BLaER1 treated with 17β-estradiol and CSF1 and Interleukin-3, amounts not matched to agents 10 nM and 100 nM (cell line): Measurements from ENCODE around the gene METTL13.

Source experiments
- H3K27ac ChIP-seq, 11 experiments: shearing (Covaris generic); formaldehyde crosslinking; 2 replicates each; pipeline ENCODE4 v1.8.1; 2022
- H3K27me3 ChIP-seq, 11 experiments: shearing (Covaris generic); formaldehyde crosslinking; 2 replicates each; pipeline ENCODE4 v1.8.1; 2022
- H3K36me3 ChIP-seq, 11 experiments: shearing (Covaris generic); formaldehyde crosslinking; 2 replicates each; pipeline ENCODE4 v1.8.1; 2022
- H3K4me1 ChIP-seq, 10 experiments: shearing (Covaris generic); formaldehyde crosslinking; 2 replicates each; pipeline ENCODE4 v1.8.1; 2022
- H3K4me2 ChIP-seq, 11 experiments: shearing (Covaris generic); formaldehyde crosslinking; 2 replicates each; pipeline ENCODE4 v1.8.1; 2022
- H3K4me3 ChIP-seq, 10 experiments: shearing (Covaris generic); formaldehyde crosslinking; 2 replicates each; pipeline ENCODE4 v1.8.1; 2022
- H3K9ac ChIP-seq, 11 experiments: shearing (Covaris generic); formaldehyde crosslinking; 2 replicates each; pipeline ENCODE4 v1.8.1; 2022
- H3K9me3 ChIP-seq, 11 experiments: shearing (Covaris generic); formaldehyde crosslinking; replicated peaks in 1 of 11; 2 replicates each; pipeline ENCODE4 v1.8.1; 2022
- H4K20me1 ChIP-seq, 11 experiments: shearing (Covaris generic); formaldehyde crosslinking; 2 replicates each; pipeline ENCODE4 v1.8.1; 2022
- Cebpa-rat ChIP-seq, 11 experiments: shearing (Covaris generic); IDR thresholded peaks; 2 replicates each; pipeline ENCODE4 v1.8.1; 2022

The METTL13 gene

GRCh38 chr1:171742577-171742922 lies 38.9 kb upstream of the METTL13 start:
- Histone ChIP-seq H3K4me2 (peak overlapping the region; percentile 76 to 92 (median 82)), H4K20me1 (no peaks in the 10 kb centered on the region), H3K4me1 (peaks cover 30 to 46% (median 33%) of the 10 kb centered on the region in 10 experiments), H3K9me3 (no peaks in the 10 kb centered on the region), H3K4me3 (peak overlapping the region; percentile 90 to 99 (median 94)), H3K27ac (peak overlapping the region; percentile 79 to 95 (median 90)), H3K27me3 (no peaks in the 10 kb centered on the region), H3K9ac (peak overlapping the region; percentile 87 to 97 (median 93)), H3K36me3 (peaks cover 12 to 20% (median 14%) of the 10 kb centered on the region in 11 experiments)
- no peak for TF ChIP-seq Cebpa-rat (IDR thresholded peaks at IDR 0.05)

GRCh38 chr1:171743081-171743870 lies 38.2 kb upstream of the METTL13 start:
- no peaks in the 10 kb centered on the region for H4K20me1 ChIP-seq
- H3K4me2 ChIP-seq: peak overlapping the region; percentile 76 to 92 (median 82)
- H3K4me3 ChIP-seq: peak overlapping the region; percentile 90 to 99 (median 94)
- peaks cover 5 to 13% (median 7%) of the 10 kb centered on the region in 11 experiments; a peak in 19 of 22 replicates for H3K36me3 ChIP-seq
- no peaks in the 10 kb centered on the region for H3K9me3 ChIP-seq
- peak overlapping the region; percentile 87 to 97 (median 93); a peak in 20 of 22 replicates for H3K9ac ChIP-seq
- peaks cover 30 to 40% (median 33%) of the 10 kb centered on the region in 10 experiments for H3K4me1 ChIP-seq
- no peak for TF ChIP-seq Cebpa-rat (IDR thresholded peaks at IDR 0.05)
- H3K27ac ChIP-seq: peak overlapping the region; percentile 79 to 95 (median 90); a peak in 21 of 22 replicates
- H3K27me3 ChIP-seq: no peaks in the 10 kb centered on the region

- H3K4me1 ChIP-seq: peaks cover 21 to 27% (median 23%) of the 10 kb centered on the region in 10 experiments
- no peaks in the 10 kb centered on the region for H3K27me3 ChIP-seq
- no peak overlapping the region for H3K27ac ChIP-seq
- H3K4me2 ChIP-seq: no peak overlapping the region
- H3K9ac ChIP-seq: no peak overlapping the region
- TF ChIP-seq Cebpa-rat (IDR thresholded peaks at IDR 0.05): no peak
- H4K20me1 ChIP-seq: no peaks in the 10 kb centered on the region
- no peaks in the 10 kb centered on the region for H3K36me3 ChIP-seq
- H3K9me3 ChIP-seq: no peaks in the 10 kb centered on the region
- H3K4me3 ChIP-seq: no peak overlapping the region
These were observed 36.5 kb upstream of the METTL13 start for GRCh38 chr1:171744986-171745385.

GRCh38 chr1:171748651-171749050 lies 32.8 kb upstream of the METTL13 start:
- H3K4me2 ChIP-seq: no peak overlapping the region
- peaks cover under 1 to 6% (median 2%) of the 10 kb centered on the region in 10 experiments; a peak in 15 of 20 replicates for H3K4me1 ChIP-seq
- TF ChIP-seq Cebpa-rat (IDR thresholded peaks at IDR 0.05): no peak
- H3K27ac ChIP-seq: no peak overlapping the region
- no peaks in the 10 kb centered on the region for H3K9me3 ChIP-seq
- H3K4me3 ChIP-seq: no peak overlapping the region
- H3K27me3 ChIP-seq: no peaks in the 10 kb centered on the region
- no peaks in the 10 kb centered on the region for H3K36me3 ChIP-seq
- H3K9ac ChIP-seq: no peak overlapping the region
- no peaks in the 10 kb centered on the region for H4K20me1 ChIP-seq

GRCh38 chr1:171751221-171751620 lies 30.2 kb upstream of the METTL13 start:
- no peaks in the 10 kb centered on the region for H3K4me1 ChIP-seq

GRCh38 chr1:171753182-171753581 lies 28.3 kb upstream of the METTL13 start:
- H3K4me3 ChIP-seq: no peak overlapping the region
- no peaks in the 10 kb centered on the region for H4K20me1 ChIP-seq
- H3K27ac ChIP-seq: no peak overlapping the region
- no peaks in the 10 kb centered on the region for H3K4me1 ChIP-seq
- no peak overlapping the region for H3K4me2 ChIP-seq
- no peak overlapping the region for H3K9ac ChIP-seq
- H3K27me3 ChIP-seq: no peaks in the 10 kb centered on the region
- peaks cover 0 to 9% (median 0%) of the 10 kb centered on the region in 11 experiments; a peak in 3 of 22 replicates for H3K9me3 ChIP-seq
- TF ChIP-seq Cebpa-rat (IDR thresholded peaks at IDR 0.05): no peak
- no peaks in the 10 kb centered on the region for H3K36me3 ChIP-seq

More at GRCh38 chr1:171751221-171751620, 30.2 kb upstream of the METTL13 start:
- Histone ChIP-seq H3K4me3 (no peak overlapping the region), H3K36me3 (no peaks in the 10 kb centered on the region), H3K9ac (no peak overlapping the region), H3K9me3 (0 out of 22 replicates have a peak, but pooled peaks cover 0 to under 1% (median 0%) of the 10 kb centered on the region in 11 experiments), H3K27ac (no peak overlapping the region), H3K4me2 (no peak overlapping the region), H4K20me1 (no peaks in the 10 kb centered on the region), H3K27me3 (no peaks in the 10 kb centered on the region)
- no peak for TF ChIP-seq Cebpa-rat (IDR thresholded peaks at IDR 0.05)

GRCh38 chr1:171753685-171754352 lies 27.6 kb upstream of the METTL13 start:
- Histone ChIP-seq H3K4me1 (no peaks in the 10 kb centered on the region), H3K9me3 (peaks cover 0 to 9% (median 0%) of the 10 kb centered on the region in 11 experiments; a peak in 3 of 22 replicates), H3K4me3 (no peak overlapping the region), H3K27ac (no peak overlapping the region), H3K9ac (no peak overlapping the region), H3K4me2 (no peak overlapping the region), H3K36me3 (no peaks in the 10 kb centered on the region), H3K27me3 (no peaks in the 10 kb centered on the region), H4K20me1 (no peaks in the 10 kb centered on the region)
- no peak for TF ChIP-seq Cebpa-rat (IDR thresholded peaks at IDR 0.05)

- Histone ChIP-seq H3K4me3 (no peak overlapping the region), H3K36me3 (no peaks in the 10 kb centered on the region), H4K20me1 (no peaks in the 10 kb centered on the region), H3K9me3 (peaks cover 0 to 9% (median 0%) of the 10 kb centered on the region in 11 experiments; a peak in 3 of 22 replicates), H3K27ac (no peak overlapping the region), H3K9ac (no peak overlapping the region), H3K4me1 (no peaks in the 10 kb centered on the region), H3K27me3 (no peaks in the 10 kb centered on the region), H3K4me2 (no peak overlapping the region)
- TF ChIP-seq Cebpa-rat (IDR thresholded peaks at IDR 0.05): no peak
These were observed 27.1 kb upstream of the METTL13 start for GRCh38 chr1:171754353-171754705.

- Histone ChIP-seq H3K27ac (no peak overlapping the region), H4K20me1 (no peaks in the 10 kb centered on the region), H3K9ac (no peak overlapping the region), H3K4me3 (no peak overlapping the region), H3K4me2 (no peak overlapping the region), H3K27me3 (no peaks in the 10 kb centered on the region), H3K36me3 (no peaks in the 10 kb centered on the region), H3K9me3 (peaks cover 0 to 9% (median 0%) of the 10 kb centered on the region in 11 experiments; a peak in 3 of 22 replicates), H3K4me1 (no peaks in the 10 kb centered on the region)
- no peak for TF ChIP-seq Cebpa-rat (IDR thresholded peaks at IDR 0.05)
These were observed 26.5 kb upstream of the METTL13 start for GRCh38 chr1:171754971-171755370.
